Fibroblast of skin of right quadriceps (primary cell): ENCODE data around the gene OR2T10.
"Not testable (repeated sequence)": the region's sequence is repeated elsewhere in the genome, so short reads cannot be mapped to it uniquely, and the experiment has no call there.

Source experiments
- DNase-seq: peaks from one replicate; pipeline ENCODE4 v3.0.0-alpha.2; 2013

Gene OR2T10

GRCh38 chr1:248592655-248593054, 4.8 kb downstream of the OR2T10 start:
- no peak for DNase-seq

GRCh38 chr1:248590055-248590454, 7.4 kb downstream of the OR2T10 start:
- DNase-seq = no peak

- DNase-seq = no peak
Observed at GRCh38 chr1:248589334-248589733, 8.2 kb downstream of the OR2T10 start.

- DNase-seq = no peak
Observed at GRCh38 chr1:248585266-248585665, 12.2 kb downstream of the OR2T10 start.

- no peak for DNase-seq
Observed at GRCh38 chr1:248576260-248576980, 21.1 kb downstream of the OR2T10 start.

- DNase-seq = not testable (repeated sequence)
Observed at GRCh38 chr1:248574657-248575056, 22.8 kb downstream of the OR2T10 start, which contains the start of gene OR2T34. Gene OR2T34, minus strand, starts transcription at chr1:248574757. Its CDS starts 0 bp downstream, at chr1:248574757.

GRCh38 chr1:248573856-248574255, 23.6 kb downstream of the OR2T10 start:
- DNase-seq = not testable (repeated sequence)

- DNase-seq = not testable (repeated sequence)
Observed at GRCh38 chr1:248572049-248572448, 25.5 kb downstream of the OR2T10 start.

GRCh38 chr1:248570811-248571210, 26.7 kb downstream of the OR2T10 start:
- not testable (repeated sequence) for DNase-seq

GRCh38 chr1:248569049-248569448, 28.5 kb downstream of the OR2T10 start:
- DNase-seq = not testable (repeated sequence)

GRCh38 chr1:248565530-248566373, 31.7 kb downstream of the OR2T10 start:
- not testable (repeated sequence) for DNase-seq

GRCh38 chr1:248562672-248563071, 34.8 kb downstream of the OR2T10 start, which contains the start of gene OR2T29:
Gene OR2T29, minus strand, starts transcription at chr1:248562772. Its CDS starts 3,281 bp downstream, at chr1:248559491.
- DNase-seq = not testable (repeated sequence)

- DNase-seq = not testable (repeated sequence)
Observed at GRCh38 chr1:248551027-248551426, 46.5 kb downstream of the OR2T10 start.

- DNase-seq = not testable (repeated sequence)
Observed at GRCh38 chr1:248547383-248547782, 50.1 kb downstream of the OR2T10 start.
